HG02759 (cell line): ENCODE results near the gene COPS6.

ENCODE experiments used
- ATAC-seq: cut with Tn5 transposase; IDR thresholded peaks from one replicate; pipeline ENCODE4 v1.9.1; 2021; ENCODE audit warnings: mild to moderate bottlenecking, moderate library complexity; ENCODE audit not compliant: unreplicated experiment

COPS6 gene

DNA sequence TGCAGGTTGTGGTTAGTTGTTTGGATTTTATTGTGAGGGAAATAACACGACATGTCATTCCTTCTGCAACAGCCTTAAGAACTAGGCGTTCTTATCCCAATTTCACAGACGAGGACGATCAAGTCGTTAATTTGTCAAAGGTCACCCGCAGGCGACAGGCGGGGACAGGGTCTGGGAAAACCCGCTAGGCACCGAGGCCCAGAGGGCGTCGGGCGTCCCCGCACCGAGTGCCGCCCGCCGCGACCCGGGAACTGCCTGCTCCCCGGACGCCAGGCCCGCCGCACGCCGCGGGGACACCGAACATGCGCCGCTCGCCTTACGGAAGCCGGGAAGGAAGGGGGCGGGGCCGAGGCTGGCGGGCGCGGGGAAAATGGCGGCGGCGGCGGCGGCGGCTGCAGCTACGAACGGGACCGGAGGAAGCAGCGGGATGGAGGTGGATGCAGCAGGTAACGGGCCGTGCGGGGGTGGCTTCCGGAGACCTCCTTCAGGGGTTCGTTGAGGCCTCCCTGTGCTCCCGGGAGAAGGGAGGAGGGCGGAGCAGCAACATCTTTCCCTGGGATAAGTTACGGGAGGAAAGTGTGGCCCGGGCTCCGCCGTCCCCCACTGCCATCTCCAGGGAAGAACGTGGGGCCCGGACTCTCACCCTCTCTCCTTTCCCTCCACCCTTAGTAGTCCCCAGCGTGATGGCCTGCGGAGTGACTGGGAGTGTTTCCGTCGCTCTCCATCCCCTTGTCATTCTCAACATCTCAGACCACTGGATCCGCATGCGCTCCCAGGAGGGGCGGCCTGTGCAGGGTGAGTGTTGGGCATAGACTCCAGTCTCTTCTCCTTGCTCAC is at the start of gene COPS6:
TSS of gene COPS6 (plus strand) at position 349 of the 837 bp plus-strand sequence. CDS start at position 371, 22 bp downstream.
- ATAC-seq: peak; percentile 74

DNA sequence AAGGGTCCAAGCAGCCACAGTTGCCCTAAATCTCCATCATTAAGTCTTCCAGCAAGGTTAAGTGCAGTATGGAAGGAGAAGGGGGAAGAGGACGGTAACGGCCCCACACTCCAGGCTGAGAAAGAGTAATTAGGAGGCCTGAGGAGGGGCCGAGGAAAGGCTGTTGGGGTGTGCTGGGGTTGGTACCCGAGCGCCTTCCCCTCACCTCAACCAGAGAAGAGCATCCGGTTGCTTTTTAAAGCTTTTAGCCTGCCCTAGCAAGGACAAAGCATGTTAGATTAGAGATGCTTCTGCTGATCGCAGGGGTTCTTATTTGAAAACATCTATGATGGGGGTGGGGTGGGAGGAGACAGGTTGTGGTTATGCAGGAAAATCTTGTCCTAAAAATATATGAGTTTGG is 48.2 kb upstream of the COPS6 start:
- no peak for ATAC-seq

DNA sequence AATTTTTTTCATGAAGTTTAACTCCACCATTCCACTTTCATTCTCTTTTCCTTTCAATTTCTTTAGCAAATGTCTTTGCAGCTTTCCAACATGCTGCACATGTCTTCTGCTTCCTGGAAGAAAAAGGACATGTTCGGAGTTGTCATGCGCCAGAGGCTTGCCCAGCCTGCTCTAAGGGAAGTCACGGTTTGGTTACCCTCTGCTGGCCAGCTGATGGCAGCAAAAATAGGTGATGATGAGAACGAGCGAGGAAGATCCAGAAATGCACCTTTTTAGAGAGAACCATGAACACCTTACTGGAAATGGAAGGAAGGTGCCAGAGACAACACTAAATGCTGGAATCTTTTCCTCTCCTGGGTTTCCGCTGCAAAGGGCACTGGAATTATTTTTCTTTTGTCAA is 44.1 kb upstream of the COPS6 start:
- no peak for ATAC-seq

DNA sequence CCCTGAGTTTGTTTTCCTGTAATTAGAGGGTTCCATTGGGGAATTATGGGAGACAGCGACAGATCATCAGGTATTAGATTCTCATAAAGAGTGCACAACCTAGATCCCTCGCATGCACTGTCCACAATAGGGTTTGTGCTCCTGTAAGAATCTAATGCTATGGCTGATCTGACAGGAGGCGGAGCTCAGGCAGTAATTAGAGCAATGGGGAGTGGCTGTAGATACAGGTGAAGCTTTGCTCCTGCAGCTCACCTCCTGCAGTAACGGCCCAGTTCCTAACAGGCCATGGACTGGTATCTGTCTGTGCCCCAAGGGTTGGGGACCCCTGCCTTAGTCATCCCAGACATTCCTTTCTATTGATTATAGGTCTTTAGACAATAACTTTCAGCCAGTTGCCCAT is 40.1 kb upstream of the COPS6 start:
- no peak for ATAC-seq

DNA sequence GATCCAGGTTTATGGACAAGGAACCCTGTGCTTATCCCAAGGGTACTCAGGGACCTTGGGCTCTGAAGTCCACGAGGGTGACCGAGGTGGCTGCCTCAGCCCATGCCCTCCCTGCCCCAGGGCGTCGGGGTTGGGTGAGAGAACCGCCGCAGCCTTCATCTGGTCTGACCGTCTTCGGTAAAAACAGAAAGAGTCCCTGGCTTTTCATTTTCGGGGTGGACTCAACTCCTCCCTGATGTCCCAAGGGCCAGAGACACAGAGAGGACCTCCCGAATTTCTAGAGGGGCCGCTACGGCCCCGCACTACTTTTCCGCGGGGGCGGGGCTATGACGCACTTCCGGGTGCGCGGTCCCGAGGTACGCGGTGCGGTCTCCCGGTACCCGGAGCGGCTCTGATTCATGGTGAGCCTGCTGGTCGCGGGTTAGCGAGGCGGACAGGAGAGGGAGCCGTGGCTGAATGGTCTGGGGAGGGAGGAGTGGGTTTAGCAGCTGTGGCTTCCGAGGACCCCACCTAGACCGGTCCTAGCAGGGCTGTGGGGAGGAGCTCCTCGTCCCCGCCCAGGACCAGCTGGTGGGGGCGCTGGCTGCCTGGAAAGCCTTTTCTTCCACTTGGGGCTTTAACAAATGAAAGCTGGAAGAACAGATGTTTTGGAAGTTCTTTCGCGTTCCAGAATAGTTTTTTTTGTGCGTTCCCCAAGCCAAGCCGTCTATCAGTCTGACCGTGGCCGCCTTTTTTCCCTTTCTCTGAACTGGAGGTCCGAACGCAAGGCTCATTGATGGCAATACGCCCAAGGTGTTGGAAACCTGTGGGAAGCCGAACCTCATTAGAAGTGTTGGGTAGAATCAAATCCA is 39.1 kb upstream of the COPS6 start, which contains the start of gene ZSCAN21:
TSS of gene ZSCAN21 (plus strand) at position 334 of the 851 bp plus-strand sequence. CDS start 7,233 bp downstream, outside the sequence.
- peak; percentile 92 for ATAC-seq

DNA sequence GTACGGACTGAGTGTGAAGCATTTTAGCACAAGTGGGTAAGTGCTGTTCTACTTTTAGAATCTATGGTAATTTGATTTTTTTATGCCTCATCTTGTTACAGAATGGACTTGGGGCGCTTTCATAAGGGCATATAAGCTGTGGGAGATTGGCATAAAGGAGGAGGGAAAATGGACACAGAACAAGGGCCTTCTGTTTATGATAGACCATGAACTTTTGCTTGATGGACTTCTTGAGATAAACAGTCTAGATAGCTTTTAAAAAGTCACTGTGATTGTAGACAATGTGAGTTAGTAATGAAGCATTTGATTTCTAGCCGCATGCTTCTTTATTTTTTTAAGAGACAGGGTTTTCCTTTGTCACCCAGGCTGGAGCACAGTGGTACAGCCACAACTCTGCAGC is 37.2 kb upstream of the COPS6 start:
- ATAC-seq: no peak

DNA sequence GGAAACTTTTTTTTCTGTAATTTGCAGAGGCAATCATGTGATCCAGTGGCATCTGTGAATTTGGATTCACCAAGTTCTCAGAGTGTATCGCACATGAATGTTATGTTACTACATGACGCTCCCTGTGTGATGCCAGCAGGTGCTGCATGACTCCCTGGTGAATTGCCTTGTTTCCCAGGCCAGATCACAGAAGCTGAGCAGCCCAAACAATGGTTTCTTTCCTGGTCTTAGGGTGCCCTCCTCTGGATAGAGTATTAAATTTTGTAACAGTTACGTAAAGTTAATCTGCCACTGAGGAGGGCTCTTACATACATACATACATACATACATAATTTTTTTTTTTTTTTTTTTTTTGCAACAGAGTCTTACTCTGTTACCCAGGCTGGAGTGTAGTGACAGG is 35.6 kb upstream of the COPS6 start:
- ATAC-seq: no peak

DNA sequence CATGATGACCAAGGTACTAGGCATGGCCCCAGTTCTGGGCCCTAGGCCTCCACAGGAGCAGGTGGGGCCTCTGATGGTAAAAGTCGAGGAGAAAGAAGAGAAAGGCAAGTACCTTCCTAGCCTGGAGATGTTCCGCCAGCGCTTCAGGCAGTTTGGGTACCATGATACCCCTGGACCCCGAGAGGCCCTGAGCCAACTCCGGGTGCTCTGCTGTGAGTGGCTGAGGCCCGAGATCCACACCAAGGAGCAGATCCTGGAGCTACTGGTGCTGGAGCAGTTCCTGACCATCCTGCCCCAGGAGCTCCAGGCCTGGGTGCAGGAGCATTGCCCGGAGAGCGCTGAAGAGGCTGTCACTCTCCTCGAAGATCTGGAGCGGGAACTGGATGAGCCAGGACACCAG is 31.8 kb upstream of the COPS6 start:
- ATAC-seq: no peak

DNA sequence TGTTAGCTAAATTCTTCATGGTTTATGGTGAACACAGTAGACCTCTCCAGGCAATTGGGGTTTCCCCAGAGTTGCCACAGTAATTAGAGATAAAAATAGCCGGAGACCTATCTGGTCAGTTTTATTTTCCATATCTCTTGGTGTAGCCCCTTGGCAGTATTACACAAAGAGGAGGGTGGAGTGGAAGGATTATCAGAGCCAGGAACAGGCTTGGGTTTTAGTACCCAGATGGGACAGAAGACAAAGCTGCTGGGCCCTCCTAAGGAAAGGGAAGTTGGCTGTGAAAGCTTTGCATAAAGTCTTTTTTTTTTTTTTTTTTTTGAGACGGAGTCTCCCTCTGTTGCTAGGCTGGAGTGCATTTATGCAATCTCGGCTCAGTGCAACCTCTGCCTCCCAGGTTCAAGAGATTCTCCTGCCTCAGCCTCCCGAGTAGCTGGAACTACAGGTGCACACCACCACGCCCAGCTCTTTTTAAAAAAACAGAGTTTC is 29.5 kb upstream of the COPS6 start:
- no peak for ATAC-seq

DNA sequence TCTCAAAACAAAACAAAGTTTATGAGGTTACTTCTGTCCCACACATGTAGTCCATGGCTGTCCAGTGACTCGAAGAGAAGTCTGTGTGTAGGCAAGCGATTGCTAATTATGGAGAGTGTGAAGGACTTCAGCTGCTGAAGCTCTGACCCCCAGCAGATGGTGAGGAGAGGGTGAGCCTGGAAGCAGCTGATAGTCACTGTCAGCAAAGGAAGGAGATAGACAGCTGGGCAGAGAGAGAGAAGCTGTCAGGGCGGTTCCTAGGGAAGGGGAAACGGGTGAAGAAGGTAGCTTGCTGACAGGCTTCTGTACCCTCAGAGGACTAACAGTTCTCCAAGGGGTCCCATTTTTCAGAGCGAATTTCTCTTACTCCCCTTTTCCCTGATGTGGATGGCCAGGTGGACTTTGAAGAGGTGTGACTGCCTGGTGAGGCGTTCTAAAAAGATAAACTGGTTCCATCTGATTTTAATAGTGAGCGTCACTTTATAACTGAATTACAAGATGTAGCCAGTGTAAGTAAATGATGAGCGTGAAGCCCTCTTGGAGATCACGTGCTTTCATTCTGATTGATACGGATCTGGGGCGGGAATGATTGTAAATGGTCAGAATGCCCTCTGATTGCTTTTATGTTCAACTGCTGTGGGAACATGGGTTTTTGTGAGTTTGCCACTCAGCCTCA is 27.1 kb upstream of the COPS6 start:
- no peak for ATAC-seq

DNA sequence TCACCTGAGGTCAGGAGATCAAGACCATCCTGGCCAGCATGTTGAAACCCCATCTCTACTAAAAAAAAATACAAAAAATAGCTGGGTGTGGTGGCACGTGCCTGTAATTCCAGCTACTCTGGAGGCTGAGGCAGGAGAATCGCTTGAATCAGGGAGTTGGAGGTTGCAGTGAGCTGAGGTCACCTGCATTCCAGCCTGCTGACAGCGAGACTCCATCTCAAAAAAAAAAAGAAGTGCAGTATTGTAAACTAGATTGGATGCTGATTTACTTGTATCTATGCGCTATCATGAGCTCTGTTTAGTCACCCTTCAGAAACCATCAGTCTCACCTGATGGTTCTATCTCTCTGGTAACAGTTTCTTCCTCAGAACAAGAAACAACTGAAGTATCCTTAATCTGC is 25.4 kb upstream of the COPS6 start:
- no peak for ATAC-seq

DNA sequence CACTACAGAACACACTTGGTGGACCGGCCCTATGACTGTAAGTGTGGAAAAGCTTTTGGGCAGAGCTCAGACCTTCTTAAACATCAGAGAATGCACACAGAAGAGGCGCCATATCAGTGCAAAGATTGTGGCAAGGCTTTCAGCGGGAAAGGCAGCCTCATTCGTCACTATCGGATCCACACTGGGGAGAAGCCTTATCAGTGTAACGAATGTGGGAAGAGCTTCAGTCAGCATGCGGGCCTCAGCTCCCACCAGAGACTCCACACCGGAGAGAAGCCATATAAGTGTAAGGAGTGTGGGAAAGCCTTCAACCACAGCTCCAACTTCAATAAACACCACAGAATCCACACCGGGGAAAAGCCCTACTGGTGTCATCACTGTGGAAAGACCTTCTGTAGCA is 24.6 kb upstream of the COPS6 start:
- ATAC-seq: no peak

DNA sequence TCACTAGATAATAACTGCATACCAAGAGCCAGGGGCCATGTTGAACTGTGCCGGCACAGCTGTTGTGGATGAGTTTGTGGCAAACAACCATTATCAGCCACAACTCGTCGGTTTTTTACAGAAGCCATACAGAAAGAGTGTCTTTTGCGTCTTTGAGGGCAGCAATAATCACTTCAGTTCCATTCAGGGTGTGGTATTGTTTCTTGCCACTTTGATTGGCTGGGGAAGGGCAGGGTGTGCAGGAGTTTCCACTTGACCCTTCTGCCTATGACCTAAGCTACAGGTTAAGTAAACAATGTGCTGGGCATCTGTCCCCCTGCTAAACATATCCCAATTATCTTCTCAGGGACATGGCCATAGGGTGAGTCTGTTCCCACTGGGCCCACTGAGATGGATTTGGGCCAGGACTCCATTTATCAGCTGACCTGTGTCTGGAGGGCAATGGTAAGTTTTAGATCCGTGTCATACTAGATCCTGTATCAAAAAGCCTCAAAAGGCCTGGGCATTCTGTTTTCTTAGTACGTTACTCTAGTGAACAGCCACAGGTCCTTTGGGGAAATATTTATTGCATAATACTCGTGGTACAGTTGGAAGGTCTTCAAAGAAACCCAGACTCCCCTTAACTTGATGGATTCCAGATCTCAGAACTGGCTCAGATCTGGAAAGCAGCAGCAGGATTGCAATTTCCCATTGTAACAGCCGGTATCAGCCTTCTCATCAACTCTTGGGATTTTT is 23.1 kb upstream of the COPS6 start:
- no peak for ATAC-seq

DNA sequence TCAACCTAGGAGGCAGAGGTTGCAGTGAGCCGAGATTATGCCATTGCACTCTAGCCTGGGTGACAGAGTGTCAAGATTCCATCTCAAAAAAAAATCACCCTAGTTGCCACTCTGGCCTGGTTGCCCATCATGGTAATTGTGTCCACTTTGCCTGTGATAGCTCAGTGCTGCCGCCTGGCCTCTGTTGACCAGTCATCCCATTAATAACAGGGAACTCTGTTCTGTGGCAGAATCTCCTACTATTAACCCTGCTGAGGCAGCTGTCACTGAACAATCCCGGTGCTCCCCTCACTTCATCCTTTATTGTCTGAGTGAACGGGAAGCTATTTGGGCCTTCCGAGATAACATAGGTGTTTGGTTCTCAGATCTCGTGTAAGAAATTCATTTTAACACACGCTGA is 21.8 kb upstream of the COPS6 start:
- no peak for ATAC-seq

DNA sequence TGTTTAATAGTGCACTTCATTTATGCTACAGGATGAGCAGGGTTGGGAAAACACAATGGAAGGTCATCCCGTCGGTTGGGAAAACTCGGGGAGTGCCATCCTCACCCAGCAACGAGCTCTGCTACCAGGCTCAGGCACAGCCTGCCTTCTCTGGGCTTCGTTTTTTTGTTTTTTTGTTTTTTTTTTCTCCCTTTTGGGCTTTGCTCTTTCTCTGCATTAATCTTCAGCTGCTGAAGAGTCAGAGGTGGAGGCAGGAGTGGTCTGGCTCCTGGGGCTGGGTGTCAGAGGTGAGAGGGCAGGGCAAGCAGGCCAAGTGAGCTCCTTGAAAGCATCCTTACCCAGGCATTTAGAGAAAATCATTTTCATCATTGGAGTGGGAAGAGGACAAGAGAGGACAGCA is 18.8 kb upstream of the COPS6 start:
- ATAC-seq: no peak

DNA sequence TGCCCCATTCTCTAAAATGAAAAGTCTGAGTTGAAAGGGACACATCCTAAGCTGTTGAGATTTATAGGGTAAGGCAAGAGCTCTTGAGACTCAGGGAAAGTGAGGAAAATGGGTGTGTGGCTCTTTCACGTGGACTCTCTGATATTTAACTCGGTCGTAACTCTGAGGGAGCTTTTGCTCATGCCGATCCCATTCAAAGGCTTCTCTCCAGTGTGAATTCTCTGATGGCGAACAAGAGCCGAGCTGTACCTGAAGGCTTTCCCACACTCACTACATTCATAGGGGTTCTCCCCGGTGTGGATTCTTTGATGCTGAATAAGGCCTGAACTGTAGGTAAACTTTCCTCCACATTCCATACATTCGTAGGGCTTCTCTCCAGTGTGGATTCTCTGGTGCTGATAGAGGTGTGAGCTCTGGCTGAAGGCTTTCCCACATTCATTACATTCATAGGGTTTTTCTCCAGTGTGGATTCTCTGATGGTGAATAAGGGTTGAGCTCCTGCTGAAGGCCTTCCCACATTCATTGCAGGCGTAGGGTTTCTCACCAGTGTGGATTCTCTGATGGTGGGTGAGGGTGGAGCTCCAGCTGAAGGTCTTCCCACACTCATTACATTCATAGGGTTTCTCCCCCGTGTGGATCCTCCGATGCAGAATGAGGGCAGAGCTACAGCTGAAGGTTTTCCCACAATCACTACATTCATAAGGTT is 17.6 kb upstream of the COPS6 start:
- ATAC-seq: no peak

DNA sequence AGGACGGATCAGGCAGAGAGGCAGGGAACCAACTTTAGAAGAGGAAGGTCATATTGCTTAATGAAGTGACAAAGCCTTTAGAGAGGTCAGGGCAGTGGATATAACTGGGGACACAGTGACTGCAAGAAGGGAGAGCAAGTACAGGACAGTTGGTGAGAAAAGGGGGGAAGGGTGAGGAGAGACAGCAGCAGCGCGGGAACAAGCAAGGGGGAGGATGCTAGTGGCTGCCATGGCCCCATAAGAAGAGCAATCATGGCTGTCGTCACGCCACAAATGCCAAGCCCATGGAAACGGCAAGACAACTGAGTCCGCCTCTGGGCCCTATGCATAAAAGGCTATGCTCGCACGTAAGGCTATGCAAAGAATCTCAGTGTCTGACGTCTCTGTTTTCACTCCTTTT is 16.3 kb upstream of the COPS6 start:
- ATAC-seq: no peak

DNA sequence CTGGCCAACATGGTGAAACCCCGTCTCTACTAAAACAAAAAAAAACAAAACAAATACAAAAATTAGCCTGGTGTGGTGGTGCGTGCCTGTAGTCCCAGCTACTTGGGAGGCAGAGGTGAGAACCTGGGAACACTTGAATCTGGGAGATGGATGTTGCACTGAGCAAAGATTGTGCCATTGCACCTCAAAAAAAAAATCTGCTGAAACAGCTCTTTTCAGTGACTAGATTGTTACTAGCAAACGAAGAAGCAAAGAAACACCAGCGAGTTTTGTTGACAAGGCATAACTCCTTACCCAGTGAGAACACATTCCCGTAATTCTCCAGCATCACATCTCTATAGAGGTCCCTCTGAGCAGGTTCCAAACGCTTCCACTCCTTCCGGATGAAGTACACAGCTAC is 13.9 kb upstream of the COPS6 start:
- no peak for ATAC-seq

DNA sequence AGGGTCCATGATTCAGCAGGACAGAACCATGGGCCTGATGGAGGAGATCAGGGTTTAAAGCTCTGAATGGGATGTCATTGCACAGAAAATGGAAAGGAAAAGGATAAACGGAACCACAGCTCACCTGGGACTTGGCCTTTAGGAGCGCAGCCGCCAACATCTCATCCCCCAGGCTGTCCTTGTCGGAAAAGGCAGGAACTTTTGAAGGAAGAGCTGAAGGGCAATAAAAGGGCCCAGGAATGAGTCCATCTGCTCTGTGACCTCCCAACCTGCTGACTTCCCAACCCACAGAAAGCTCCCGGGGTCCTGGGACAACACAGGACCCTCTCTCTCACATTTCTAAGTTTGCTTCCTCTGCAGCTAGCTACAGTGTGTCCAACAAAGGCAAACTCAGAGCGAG is 13.4 kb upstream of the COPS6 start:
- no peak for ATAC-seq

DNA sequence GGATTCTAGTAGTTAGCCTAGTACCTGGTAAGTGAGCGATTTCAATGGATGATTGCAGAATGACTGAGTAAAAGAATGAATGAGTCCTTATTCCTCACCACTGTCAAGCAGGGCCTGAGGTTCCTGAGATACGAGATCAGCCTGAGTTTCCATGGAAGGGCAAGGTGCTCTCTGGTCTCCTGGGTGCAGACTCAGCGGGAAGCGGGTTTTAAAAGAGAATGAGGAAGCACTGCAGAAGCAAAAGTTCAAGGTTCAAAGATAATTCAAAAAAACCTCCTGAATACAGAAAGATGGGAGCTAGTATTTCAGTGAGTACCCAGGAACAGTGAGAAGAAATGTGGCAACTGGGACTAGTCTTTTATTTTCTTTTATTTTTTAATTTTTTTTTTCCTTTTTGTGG is 11.6 kb upstream of the COPS6 start:
- no peak for ATAC-seq
